ENCODE results near the gene CA5B. TPM values are rescaled to one million over a fixed set of nuclear protein-coding genes. Genes with fewer than 3 reads are reported as not detected.

Gene CA5B, protein sequence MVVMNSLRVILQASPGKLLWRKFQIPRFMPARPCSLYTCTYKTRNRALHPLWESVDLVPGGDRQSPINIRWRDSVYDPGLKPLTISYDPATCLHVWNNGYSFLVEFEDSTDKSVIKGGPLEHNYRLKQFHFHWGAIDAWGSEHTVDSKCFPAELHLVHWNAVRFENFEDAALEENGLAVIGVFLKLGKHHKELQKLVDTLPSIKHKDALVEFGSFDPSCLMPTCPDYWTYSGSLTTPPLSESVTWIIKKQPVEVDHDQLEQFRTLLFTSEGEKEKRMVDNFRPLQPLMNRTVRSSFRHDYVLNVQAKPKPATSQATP
- 3.2 and 3.5 TPM in 2 replicates for total RNA-seq

DNA sequence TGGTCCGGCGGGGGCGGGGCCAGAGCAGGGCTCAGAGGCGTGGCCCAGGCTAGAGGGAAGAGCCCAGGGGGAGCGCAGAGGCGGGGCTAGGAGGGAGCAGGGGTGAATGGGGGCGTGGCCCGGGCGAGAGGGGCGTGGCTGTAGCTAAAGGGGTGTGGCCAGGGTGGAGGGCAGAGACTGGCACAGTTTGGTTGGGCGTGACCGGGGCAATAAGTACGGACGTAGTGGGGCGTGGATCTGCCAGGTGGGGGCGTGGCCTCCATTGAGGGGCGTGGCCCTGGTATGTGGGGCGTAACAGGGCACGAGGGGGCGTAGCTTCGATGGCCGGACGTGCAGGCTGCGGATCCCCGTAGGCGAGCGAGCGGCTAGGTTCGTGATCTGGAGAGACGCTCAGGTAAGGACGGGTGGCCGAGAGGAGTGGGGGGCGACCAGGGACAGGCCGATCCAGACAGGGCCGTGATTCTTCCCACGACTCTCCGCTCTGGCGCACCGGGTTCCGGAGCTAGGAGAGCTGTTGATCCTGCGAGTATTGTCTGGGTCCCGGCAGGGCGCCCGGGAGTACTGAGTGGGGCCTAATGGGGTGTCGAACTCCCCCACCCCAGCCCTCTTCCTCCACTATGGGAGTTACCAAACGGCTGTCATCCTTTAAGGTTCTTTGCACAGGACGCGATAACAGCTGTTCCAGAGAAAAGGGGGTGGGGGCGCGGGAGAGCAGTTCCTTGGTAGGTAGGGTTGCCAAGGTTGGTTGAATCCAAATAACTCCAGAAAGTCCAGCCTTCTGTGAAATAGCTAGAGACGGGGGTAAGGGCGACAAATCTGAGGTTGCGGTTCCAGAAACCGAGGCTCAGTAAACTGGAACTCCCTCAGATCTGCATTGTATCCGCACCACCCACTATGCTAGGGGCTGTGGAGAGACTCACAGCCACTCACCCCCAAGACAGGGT is at the start of gene CA5B:
TSS of gene CA5B (plus strand) at position 312 of the 944 bp plus-strand sequence. CDS start 11,754 bp downstream, outside the sequence.

DNA sequence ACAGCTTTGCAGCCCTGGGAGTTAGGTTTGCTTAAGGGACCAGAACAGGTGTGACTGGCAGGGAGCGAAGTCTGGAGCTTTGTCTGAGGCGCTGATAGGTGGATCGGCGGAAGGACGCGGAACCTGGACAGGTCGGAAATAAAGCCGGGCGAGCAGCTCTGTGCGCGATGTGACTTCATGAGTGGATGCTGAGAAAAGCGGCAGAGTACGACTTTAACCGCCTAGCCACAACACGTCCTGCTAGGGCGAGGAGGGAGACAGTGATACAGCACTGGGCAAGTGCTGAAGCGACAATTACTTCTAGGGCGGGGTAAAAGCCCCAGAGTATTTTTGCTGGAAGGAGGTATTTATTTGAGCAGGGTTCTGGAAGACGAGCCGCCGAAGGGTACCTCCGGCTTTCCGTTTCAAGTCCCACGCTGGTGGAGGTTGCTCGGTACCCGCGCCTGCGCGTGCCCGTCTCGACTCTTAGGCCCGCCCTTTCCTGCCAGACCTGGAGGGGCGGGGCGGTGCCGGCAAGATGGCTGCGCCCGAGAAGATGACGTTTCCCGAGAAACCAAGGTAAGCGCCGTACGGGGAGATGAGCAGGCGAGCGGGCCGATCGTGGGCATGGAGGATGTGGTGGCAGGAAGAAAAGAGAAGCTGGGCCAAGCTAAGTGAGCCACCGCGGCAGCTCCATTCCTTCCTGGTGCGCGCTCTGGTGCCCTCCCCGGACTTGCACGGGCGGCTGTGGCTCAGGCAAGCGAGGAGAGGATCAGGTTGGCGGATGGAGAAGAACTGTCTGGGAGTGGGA is 52.1 kb downstream of the CA5B start, which contains the start of gene ZRSR2:
TSS of gene ZRSR2 (plus strand) at position 506 of the 790 bp plus-strand sequence. CDS start at position 518, 12 bp downstream.

Other genes with a start within 250 kb of the CA5B start
- gene PIR, start 244.9 kb upstream of the CA5B start, total RNA-seq, result 17.6 and 22.6 TPM in 2 replicates
- not detected in 2 replicates for gene BMX, start 237.5 kb upstream of the CA5B start, total RNA-seq
- not detected in 2 replicates for gene ACE2, start 137.3 kb upstream of the CA5B start, total RNA-seq
- gene CLTRN, start 73.5 kb upstream of the CA5B start, total RNA-seq, result 0.11 and 0.39 TPM in 2 replicates
- 3.7 and 4.7 TPM in 2 replicates for gene ZRSR2, start 52.2 kb downstream of the CA5B start, total RNA-seq
- 15.4 and 16.5 TPM in 2 replicates for gene AP1S2, start 116.5 kb downstream of the CA5B start, total RNA-seq